ENCODE data around the gene GOLGA6L9.
"Not testable (repeated sequence)": the region's sequence is repeated elsewhere in the genome, so short reads cannot be mapped to it uniquely, and the experiment has no call there.

GOLGA6L9 gene, protein sequence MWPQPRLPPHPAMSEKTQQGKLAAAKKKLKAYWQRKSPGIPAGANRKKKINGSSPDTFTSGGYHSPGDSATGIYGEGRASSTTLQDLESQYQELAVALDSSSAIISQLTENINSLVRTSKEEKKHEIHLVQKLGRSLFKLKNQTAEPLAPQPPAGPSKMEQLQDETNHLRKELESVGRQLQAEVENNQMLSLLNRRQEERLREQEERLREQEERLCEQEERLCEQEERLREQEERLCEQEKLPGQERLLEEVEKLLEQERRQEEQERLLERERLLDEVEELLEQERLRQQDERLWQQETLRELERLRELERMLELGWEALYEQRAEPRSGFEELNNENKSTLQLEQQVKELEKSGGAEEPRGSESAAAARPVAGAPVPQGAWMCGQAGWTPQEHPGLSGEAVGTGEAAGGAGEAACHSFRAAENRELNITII

DNA sequence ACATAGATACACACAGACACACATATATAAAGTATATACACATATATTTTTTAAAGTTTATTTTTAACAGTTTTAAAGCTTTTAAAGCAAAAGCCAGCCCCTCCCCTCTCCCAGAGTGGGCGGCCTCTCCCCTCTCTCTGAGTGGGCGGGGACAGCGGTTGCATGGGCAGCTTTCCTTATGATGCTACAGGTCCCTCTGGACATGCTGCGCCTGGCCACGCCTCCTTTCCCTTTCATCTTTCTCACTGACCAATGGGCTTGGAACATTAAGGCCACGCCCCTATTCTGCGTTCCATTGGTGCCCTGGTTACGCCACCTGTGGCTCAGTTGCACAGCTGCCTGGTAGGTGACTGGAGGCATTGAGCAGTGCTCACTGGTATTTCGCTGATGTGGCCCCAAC lies at the start of gene GOLGA6L9:
TSS of gene GOLGA6L9 (plus strand) at position 124 of the 400 bp plus-strand sequence. CDS start at position 388, 264 bp downstream.
- in situ Hi-C loops (cut with HindIII; ENCODE audit: low sequenced_read_pairs); DNase-seq (ENCODE audit: low read depth); H3K4me3 ChIP-seq (ENCODE audit: low read depth, low read length): not testable (repeated sequence)

DNA sequence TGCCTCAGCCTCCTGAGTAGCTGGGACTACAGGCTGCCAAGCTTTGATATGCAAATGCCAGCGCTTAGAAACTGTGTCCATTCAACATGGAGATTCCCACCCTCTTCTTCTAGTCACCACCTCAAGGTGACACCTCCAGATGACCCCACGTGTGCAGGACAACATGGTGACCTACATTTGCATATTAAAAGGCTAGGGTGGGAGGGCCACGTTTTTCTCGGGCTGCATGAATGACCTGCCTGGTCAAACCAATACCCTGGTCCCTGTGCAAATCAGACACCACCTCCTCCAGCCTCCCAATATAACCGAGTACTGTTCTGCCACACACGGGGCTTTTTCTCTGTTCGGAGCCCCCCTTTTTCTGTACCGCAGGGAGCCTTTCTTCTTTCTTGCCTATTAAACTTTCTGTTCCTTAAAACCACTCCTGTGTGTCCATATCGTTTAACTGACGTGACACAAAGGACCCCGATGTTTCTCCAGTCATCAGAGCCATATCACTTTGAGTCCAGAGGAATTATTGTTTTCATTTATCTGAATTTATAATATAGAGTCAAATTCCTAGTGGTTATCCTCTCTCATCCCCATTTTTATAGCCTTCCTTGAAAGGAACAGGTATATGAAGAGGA lies 48.2 kb upstream of the GOLGA6L9 start:
- not testable (repeated sequence) for DNase-seq (ENCODE audit: low read depth)

DNA sequence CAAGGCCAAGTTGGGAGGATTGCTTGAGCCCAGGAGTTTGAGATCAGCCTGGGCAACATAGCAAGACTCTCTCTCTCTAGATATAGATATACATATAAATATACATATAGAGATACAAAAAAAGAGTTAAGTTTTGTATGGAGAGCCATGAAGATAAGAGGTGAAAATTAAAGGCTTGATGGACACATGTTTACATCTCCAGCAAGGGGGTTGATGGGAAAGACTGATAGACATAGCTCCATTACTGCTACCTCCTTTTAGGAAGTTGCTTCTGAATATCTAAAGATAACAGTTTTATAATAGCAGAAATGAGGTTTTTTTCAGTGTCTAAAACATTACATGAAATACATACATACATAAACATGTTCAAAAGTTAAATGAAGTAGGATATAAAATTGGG lies 42.4 kb upstream of the GOLGA6L9 start:
- H3K4me3 ChIP-seq (ENCODE audit: low read depth, low read length); in situ Hi-C loops (cut with HindIII; ENCODE audit: low sequenced_read_pairs); DNase-seq (ENCODE audit: low read depth): not testable (repeated sequence)

More for the DNA sequence above, 48.2 kb upstream of the GOLGA6L9 start:
- H3K4me3 ChIP-seq (ENCODE audit: low read depth, low read length); in situ Hi-C loops (cut with HindIII; ENCODE audit: low sequenced_read_pairs): not testable (repeated sequence)

DNA sequence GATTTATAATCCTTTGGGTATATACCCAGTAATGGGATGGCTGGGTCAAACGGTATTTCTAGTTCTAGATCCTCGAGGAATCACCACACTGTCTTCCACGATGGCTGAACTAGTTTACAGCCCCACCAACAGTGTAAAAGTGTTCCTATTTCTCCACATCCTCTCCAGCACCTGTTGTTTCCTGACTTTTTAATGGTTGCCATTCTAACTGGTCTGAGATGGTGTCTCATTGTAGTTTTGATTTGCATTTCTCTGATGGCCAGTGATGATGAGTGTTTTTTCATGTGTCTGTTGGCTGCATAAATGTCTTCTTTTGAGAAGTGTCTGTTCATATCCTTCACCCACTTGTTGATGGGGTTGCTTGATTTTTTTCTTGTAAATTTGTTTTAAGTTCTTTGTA lies 39.5 kb upstream of the GOLGA6L9 start:
- in situ Hi-C loops (cut with HindIII; ENCODE audit: low sequenced_read_pairs); DNase-seq (ENCODE audit: low read depth); H3K4me3 ChIP-seq (ENCODE audit: low read depth, low read length): not testable (repeated sequence)

DNA sequence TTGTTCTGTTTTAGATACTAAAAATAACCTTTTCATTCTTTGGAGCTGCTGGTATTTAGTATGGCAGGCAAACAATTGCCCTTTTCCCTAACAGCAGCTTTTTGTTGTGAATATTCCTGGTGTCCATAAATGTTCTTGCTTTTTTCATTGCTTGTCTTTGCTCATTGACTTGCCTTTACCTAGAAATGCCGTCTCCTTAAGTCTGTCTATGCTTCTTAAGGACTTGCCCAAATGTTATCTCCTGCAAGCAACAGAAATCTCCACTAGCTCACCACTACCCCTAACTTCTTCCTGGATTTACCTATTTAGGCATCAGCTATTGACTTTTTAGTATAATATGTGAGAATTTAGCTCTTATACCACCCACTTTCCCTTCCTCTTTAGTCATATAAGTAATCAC lies 37.5 kb upstream of the GOLGA6L9 start:
- H3K4me3 ChIP-seq (ENCODE audit: low read depth, low read length); in situ Hi-C loops (cut with HindIII; ENCODE audit: low sequenced_read_pairs); DNase-seq (ENCODE audit: low read depth): not testable (repeated sequence)

DNA sequence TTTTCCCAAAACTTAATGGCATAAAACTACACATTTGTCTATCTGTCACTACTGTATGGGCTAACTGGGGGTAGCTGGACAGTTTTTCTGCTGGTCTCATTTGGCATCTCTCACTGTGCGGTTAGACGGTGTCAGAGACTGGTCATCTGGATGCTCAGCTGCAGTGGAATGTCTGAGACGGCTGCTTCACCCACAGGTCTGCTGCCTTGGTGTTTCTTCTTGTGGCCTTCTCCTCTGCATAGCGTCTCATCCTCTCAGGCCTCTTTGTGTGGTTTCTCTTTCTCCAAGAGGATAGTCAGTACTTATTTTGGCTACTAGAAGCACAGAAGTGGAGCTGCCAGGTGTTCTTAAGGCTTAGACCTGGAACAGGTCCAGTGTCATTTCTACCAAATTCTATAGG lies 35.9 kb upstream of the GOLGA6L9 start:
- H3K4me3 ChIP-seq (ENCODE audit: low read depth, low read length) = no peak overlapping the region
- in situ Hi-C loops (cut with HindIII; ENCODE audit: low sequenced_read_pairs) = no loop called here
- TF ChIP-seq, protein P1, sequence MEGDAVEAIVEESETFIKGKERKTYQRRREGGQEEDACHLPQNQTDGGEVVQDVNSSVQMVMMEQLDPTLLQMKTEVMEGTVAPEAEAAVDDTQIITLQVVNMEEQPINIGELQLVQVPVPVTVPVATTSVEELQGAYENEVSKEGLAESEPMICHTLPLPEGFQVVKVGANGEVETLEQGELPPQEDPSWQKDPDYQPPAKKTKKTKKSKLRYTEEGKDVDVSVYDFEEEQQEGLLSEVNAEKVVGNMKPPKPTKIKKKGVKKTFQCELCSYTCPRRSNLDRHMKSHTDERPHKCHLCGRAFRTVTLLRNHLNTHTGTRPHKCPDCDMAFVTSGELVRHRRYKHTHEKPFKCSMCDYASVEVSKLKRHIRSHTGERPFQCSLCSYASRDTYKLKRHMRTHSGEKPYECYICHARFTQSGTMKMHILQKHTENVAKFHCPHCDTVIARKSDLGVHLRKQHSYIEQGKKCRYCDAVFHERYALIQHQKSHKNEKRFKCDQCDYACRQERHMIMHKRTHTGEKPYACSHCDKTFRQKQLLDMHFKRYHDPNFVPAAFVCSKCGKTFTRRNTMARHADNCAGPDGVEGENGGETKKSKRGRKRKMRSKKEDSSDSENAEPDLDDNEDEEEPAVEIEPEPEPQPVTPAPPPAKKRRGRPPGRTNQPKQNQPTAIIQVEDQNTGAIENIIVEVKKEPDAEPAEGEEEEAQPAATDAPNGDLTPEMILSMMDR (IDR thresholded peaks at IDR 0.05; ENCODE audit: low read depth, low read length, missing control alignments) = no peak
- peak; percentile 4 for DNase-seq (ENCODE audit: low read depth)

DNA sequence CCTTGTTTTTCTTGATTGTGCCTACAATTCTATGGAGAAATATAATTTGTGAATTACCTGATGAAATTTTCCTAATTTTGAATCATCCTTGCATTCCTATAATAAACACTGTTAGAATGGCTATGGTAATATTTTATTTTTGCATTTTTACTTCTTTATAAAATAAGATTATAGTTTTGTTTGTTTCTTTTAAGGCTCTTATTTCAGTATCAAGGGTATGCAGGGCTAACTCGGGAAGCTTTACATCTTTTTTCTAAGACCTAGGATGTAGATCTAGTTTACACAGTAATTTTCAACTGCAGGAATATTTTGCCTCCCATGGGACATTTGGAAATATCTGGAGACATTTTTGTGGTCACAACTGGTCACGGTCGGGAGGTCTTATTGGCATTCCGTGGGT lies 33.8 kb upstream of the GOLGA6L9 start:
- DNase-seq (ENCODE audit: low read depth); H3K4me3 ChIP-seq (ENCODE audit: low read depth, low read length); in situ Hi-C loops (cut with HindIII; ENCODE audit: low sequenced_read_pairs): not testable (repeated sequence)

DNA sequence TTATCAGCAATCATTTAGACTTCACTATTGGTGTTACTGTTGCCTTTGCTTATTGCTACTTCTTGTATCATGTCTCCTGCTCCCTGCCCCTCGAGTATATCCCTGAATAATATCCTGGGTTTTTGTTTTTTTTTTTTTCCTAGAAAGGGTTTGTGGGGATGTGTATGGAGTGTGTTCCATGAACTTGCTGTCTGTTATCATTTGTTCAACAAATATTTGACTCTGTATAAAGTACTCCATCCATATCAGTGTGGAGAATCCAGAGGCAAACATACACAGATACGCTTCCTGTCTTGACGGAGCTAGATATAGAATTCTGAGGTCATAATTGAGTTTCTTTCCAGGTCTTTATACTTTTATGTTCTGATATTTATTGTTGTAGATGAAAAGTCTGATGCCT lies 31.8 kb upstream of the GOLGA6L9 start:
- no peak overlapping the region for H3K4me3 ChIP-seq (ENCODE audit: low read depth, low read length)
- TF ChIP-seq, protein P1 (IDR thresholded peaks at IDR 0.05; ENCODE audit: low read depth, low read length, missing control alignments) = no peak
- DNase-seq (ENCODE audit: low read depth) = no peak
- in situ Hi-C loops (cut with HindIII; ENCODE audit: low sequenced_read_pairs) = no loop called here

DNA sequence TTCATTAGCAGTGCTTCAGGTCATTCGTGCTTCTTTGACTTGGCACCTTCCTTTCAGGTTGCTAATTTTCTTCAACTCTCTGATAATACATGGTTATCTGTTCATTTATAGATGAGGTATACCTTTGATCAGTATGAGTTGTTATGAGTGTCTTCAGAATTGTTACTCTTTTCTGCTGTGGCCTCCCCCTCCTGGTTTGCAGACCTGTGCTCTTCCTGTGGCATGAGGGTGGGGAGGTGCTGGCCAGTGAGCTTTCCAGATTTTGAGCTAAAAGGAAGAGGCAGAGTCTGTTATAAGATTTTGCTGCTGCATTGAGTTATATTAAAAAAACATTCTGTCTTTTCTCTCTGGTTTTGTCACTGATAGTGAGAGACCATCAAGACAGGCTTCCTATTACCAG lies 30.8 kb upstream of the GOLGA6L9 start:
- H3K4me3 ChIP-seq (ENCODE audit: low read depth, low read length) = no peak overlapping the region
- in situ Hi-C loops (cut with HindIII; ENCODE audit: low sequenced_read_pairs) = no loop called here
- no peak for DNase-seq (ENCODE audit: low read depth)
- TF ChIP-seq, protein P1 (IDR thresholded peaks at IDR 0.05; ENCODE audit: low read depth, low read length, missing control alignments) = no peak

DNA sequence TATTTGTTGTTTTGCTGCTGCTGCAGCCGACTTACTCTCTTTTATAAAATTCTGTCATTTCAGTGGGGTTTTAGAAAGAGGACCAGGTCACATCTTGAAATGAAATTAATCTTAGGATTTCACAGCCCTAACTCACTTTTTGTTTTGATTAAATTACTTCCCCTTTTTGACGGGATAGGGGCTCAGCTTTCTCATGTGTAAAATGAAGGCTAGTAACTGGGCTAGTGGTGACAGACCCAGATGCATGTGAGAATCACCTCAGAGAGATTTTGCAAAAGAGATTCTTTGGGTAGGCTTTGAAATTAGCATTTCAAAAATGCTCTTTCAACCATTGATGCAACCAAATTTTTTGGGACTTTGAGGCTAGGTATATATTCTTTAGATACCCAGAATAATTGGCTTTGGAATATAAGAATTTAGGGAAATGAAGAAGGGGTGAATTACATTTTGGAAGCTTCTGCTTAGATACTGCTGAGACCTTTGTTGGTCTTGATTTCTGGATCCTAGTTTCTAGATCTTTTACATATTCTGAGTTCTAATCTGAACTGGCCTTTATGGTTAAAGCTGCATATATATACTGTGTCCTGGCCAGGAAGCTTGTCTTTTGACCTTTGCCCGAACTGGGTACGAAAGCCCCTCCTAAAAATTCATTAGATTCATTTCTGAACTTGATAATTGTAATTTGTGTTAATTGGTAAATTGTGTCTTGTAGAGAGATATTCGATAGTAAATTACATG lies 30.1 kb upstream of the GOLGA6L9 start:
- H3K4me3 ChIP-seq (ENCODE audit: low read depth, low read length); in situ Hi-C loops (cut with HindIII; ENCODE audit: low sequenced_read_pairs); DNase-seq (ENCODE audit: low read depth): not testable (repeated sequence)

DNA sequence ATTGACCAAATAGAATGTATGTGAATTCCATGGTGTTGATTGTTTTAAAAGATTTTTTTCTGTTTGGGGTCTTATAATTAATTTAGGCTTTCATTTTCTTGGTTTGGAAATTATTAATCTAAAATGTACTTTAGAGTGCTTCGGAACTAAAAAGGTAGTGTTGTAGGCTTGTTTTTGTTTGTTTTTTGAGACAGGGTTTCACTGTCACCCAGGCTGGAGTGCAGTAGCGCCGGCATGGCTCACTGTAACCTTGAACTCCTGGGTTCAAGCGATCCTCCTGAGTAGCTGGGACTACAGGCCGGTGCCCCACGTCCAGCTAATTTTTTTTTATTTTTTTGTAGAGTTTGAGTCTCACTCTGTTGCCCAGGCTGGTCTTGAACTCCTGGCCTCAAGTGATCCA lies 27.7 kb upstream of the GOLGA6L9 start:
- in situ Hi-C loops (cut with HindIII; ENCODE audit: low sequenced_read_pairs); DNase-seq (ENCODE audit: low read depth); H3K4me3 ChIP-seq (ENCODE audit: low read depth, low read length): not testable (repeated sequence)

DNA sequence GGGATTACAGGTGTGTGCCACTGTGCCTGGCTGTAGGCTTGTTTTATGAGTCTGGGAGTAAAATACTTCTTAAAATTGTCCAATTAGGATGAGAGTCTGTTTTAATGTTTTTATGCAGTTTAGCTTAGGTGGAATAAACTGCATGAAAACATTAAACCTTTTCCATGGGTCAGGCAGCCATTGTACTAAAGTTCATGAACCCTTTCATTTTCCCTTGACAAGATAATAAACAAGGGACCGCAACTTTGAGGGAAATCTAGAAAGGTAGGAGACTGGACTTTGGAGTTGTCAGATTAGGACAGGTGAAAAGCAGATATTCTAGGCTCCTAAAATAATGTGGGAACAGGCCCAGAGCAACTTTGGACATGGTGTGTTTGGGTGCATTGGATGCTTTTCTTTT lies 27.3 kb upstream of the GOLGA6L9 start:
- DNase-seq (ENCODE audit: low read depth); in situ Hi-C loops (cut with HindIII; ENCODE audit: low sequenced_read_pairs); H3K4me3 ChIP-seq (ENCODE audit: low read depth, low read length): not testable (repeated sequence)

DNA sequence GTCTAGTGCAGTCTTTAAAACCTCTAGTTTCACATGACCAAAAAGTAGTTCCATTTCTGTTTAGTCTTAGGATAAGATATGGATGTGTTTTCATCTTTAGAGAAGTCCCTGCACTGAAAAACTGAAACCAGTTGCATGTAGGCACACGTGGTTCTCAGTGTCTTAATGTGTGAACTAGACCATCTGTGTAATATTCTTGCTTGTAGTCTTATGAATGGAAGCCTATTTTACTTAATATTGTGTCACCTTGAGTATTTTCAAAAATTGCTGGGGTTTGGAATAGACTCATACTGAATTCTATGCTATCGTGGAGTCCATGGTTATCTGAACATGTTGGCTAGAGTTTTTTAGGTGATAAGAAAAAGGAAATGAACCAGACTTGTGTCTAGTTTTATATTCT lies 23.4 kb upstream of the GOLGA6L9 start:
- DNase-seq (ENCODE audit: low read depth); H3K4me3 ChIP-seq (ENCODE audit: low read depth, low read length); in situ Hi-C loops (cut with HindIII; ENCODE audit: low sequenced_read_pairs): not testable (repeated sequence)
